Upper lobe of left lung (tissue), 4 donors: ENCODE measurements around the gene POLR2M.

Experiments
- POLR2A ChIP-seq, 4 donors: fragments of 450-650 bp; IDR thresholded peaks; one replicate each; pipeline ENCODE4 v1.5.1; 2016 to 2017; ENCODE audit warnings: antibody characterized with exemption in 4 of 4, mild to moderate bottlenecking in 2 of 4
- TF ChIP-seq, protein P1 (sequence below), 6 experiments: fragments of 450-650 bp in 4 of 6; fragments of 200-600 bp in 2 of 6; sonication (generic) in 2 of 6; IDR thresholded peaks; one replicate each; pipeline ENCODE4 v1.5.1; 2016 to 2019; ENCODE audit warnings: antibody characterized with exemption in 6 of 6

DNA sequence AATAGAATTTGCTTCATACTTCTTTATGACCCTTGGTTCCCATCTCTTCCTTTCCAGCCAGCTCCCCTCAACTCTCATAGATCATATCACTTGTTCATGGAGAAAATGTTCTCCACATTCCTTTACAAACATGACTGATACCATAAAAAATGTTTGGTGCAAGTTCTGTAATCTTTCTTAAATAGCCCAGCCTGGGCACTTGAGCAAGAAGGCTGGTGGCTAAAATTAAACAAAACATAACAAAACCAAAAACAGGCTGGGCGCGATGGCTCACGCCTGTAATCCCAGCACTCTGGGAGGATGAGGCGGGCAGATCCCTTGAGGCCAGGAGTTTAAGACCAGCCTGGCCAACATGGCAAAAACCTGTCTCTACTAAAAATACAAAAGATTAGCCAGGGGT, 8.9 kb upstream of the POLR2M start:
- TF ChIP-seq, protein P1, sequence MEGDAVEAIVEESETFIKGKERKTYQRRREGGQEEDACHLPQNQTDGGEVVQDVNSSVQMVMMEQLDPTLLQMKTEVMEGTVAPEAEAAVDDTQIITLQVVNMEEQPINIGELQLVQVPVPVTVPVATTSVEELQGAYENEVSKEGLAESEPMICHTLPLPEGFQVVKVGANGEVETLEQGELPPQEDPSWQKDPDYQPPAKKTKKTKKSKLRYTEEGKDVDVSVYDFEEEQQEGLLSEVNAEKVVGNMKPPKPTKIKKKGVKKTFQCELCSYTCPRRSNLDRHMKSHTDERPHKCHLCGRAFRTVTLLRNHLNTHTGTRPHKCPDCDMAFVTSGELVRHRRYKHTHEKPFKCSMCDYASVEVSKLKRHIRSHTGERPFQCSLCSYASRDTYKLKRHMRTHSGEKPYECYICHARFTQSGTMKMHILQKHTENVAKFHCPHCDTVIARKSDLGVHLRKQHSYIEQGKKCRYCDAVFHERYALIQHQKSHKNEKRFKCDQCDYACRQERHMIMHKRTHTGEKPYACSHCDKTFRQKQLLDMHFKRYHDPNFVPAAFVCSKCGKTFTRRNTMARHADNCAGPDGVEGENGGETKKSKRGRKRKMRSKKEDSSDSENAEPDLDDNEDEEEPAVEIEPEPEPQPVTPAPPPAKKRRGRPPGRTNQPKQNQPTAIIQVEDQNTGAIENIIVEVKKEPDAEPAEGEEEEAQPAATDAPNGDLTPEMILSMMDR (IDR thresholded peaks at IDR 0.05) = no peak
- TF ChIP-seq POLR2A (IDR thresholded peaks at IDR 0.05) = no peak
